ENCODE measurements around the gene CDH4. TPM values are rescaled to one million over a fixed set of nuclear protein-coding genes. Genes with fewer than 3 reads are reported as not detected.

The CDH4 gene
- total and polyA plus RNA-seq, 4 donors: 0.06 to 0.10 TPM; not detected in 2

GRCh38 chr20:61325718-61326117, 73.7 kb downstream of the CDH4 start:
- DNase-seq (no peak), ATAC-seq (ENCODE audit: low FRiP score) (no peak)
- no peaks in the 10 kb centered on the region for H3K9me3 ChIP-seq (ENCODE audit: control insufficient read depth, low read length)
- no peaks in the 10 kb centered on the region for H3K27me3 ChIP-seq (ENCODE audit: control insufficient read depth in 1 of 2, insufficient read depth in 2 of 2, low read length in 1 of 2)
- no peak overlapping the region for H3K4me3 ChIP-seq (ENCODE audit: low read length in 2 of 2)
- no peak overlapping the region for H3K27ac ChIP-seq (ENCODE audit: low read depth in 1 of 2, low read length in 2 of 2)
- 76 to 77% methylated on average over 10 of the region's 10 CpGs for WGBS, 2 donors
- no peaks in the 10 kb centered on the region for H3K36me3 ChIP-seq (ENCODE audit: control insufficient read depth in 1 of 2, insufficient read depth in 2 of 2, low read length in 1 of 2)
- H3K4me1 ChIP-seq (ENCODE audit: control insufficient read depth in 1 of 2, insufficient read depth in 2 of 2, low read length in 2 of 2): no peaks in the 10 kb centered on the region
- intact Hi-C loops (cut with DNase I): no loop called here

- intact Hi-C loops (cut with DNase I): no loop called here
- WGBS, 2 donors: 77 to 81% methylated on average over 17 of the region's 17 CpGs
- ATAC-seq (ENCODE audit: low FRiP score) (no peak), DNase-seq (peak in 1 of 2 donors; percentile 84)
- H3K27ac ChIP-seq (ENCODE audit: low read depth in 1 of 2, low read length in 2 of 2): no peak overlapping the region
- no peaks in the 10 kb centered on the region for H3K36me3 ChIP-seq (ENCODE audit: control insufficient read depth in 1 of 2, insufficient read depth in 2 of 2, low read length in 1 of 2)
- no peaks in the 10 kb centered on the region for H3K27me3 ChIP-seq (ENCODE audit: control insufficient read depth in 1 of 2, insufficient read depth in 2 of 2, low read length in 1 of 2)
- H3K9me3 ChIP-seq (ENCODE audit: control insufficient read depth, low read length): no peaks in the 10 kb centered on the region
- no peak overlapping the region for H3K4me3 ChIP-seq (ENCODE audit: low read length in 2 of 2)
- no peaks in the 10 kb centered on the region for H3K4me1 ChIP-seq (ENCODE audit: control insufficient read depth in 1 of 2, insufficient read depth in 2 of 2, low read length in 2 of 2)
Measured at GRCh38 chr20:61328911-61329558, 77.0 kb downstream of the CDH4 start.

- Histone ChIP-seq H3K4me3 (ENCODE audit: low read length in 2 of 2) (no peak overlapping the region), H3K27me3 (ENCODE audit: control insufficient read depth in 1 of 2, insufficient read depth in 2 of 2, low read length in 1 of 2) (no peaks in the 10 kb centered on the region), H3K4me1 (ENCODE audit: control insufficient read depth in 1 of 2, insufficient read depth in 2 of 2, low read length in 2 of 2) (no peaks in the 10 kb centered on the region), H3K9me3 (ENCODE audit: control insufficient read depth, low read length) (no peaks in the 10 kb centered on the region), H3K27ac (ENCODE audit: low read depth in 1 of 2, low read length in 2 of 2) (no peak overlapping the region), H3K36me3 (ENCODE audit: control insufficient read depth in 1 of 2, insufficient read depth in 2 of 2, low read length in 1 of 2) (no peaks in the 10 kb centered on the region)
- ATAC-seq (ENCODE audit: low FRiP score) (no peak), DNase-seq (no peak)
- 74 to 82% methylated on average over 14 of the region's 14 CpGs for WGBS, 2 donors
- intact Hi-C loops (cut with DNase I): no loop called here
Measured at GRCh38 chr20:61330441-61330840, 78.4 kb downstream of the CDH4 start.

- intact Hi-C loops (cut with DNase I): no loop called here
- DNase-seq: no peak
- Histone ChIP-seq H3K4me3 (ENCODE audit: low read length in 2 of 2) (no peak overlapping the region), H3K27me3 (ENCODE audit: control insufficient read depth in 1 of 2, insufficient read depth in 2 of 2, low read length in 1 of 2) (no peaks in the 10 kb centered on the region), H3K4me1 (ENCODE audit: control insufficient read depth in 1 of 2, insufficient read depth in 2 of 2, low read length in 2 of 2) (no peaks in the 10 kb centered on the region), H3K27ac (ENCODE audit: low read depth in 1 of 2, low read length in 2 of 2) (no peak overlapping the region), H3K36me3 (ENCODE audit: control insufficient read depth in 1 of 2, insufficient read depth in 2 of 2, low read length in 1 of 2) (no peaks in the 10 kb centered on the region), H3K9me3 (ENCODE audit: control insufficient read depth, low read length) (no peaks in the 10 kb centered on the region)
- WGBS, 2 donors: 76 to 77% methylated on average over 11 of the region's 11 CpGs
- peak; percentile 83 for ATAC-seq (ENCODE audit: low FRiP score)
Measured at GRCh38 chr20:61331543-61331942, 79.5 kb downstream of the CDH4 start.

GRCh38 chr20:61332016-61332975, 80.2 kb downstream of the CDH4 start:
- WGBS, 2 donors: 54 to 63% methylated on average over 22 of the region's 22 CpGs
- H3K9me3 ChIP-seq (ENCODE audit: control insufficient read depth, low read length): no peaks in the 10 kb centered on the region
- H3K27me3 ChIP-seq (ENCODE audit: control insufficient read depth in 1 of 2, insufficient read depth in 2 of 2, low read length in 1 of 2): no peaks in the 10 kb centered on the region
- H3K4me3 ChIP-seq (ENCODE audit: low read length in 2 of 2): no peak overlapping the region
- intact Hi-C loops (cut with DNase I): no loop called here
- H3K36me3 ChIP-seq (ENCODE audit: control insufficient read depth in 1 of 2, insufficient read depth in 2 of 2, low read length in 1 of 2): no peaks in the 10 kb centered on the region
- ATAC-seq (ENCODE audit: low FRiP score): no peak
- no peak overlapping the region for H3K27ac ChIP-seq (ENCODE audit: low read depth in 1 of 2, low read length in 2 of 2)
- no peak for DNase-seq
- H3K4me1 ChIP-seq (ENCODE audit: control insufficient read depth in 1 of 2, insufficient read depth in 2 of 2, low read length in 2 of 2): no peaks in the 10 kb centered on the region

GRCh38 chr20:61333484-61334108, 81.5 kb downstream of the CDH4 start:
- Histone ChIP-seq H3K27ac (ENCODE audit: low read depth in 1 of 2, low read length in 2 of 2) (no peak overlapping the region), H3K27me3 (ENCODE audit: control insufficient read depth in 1 of 2, insufficient read depth in 2 of 2, low read length in 1 of 2) (no peaks in the 10 kb centered on the region), H3K4me1 (ENCODE audit: control insufficient read depth in 1 of 2, insufficient read depth in 2 of 2, low read length in 2 of 2) (no peaks in the 10 kb centered on the region), H3K4me3 (ENCODE audit: low read length in 2 of 2) (no peak overlapping the region), H3K9me3 (ENCODE audit: control insufficient read depth, low read length) (no peaks in the 10 kb centered on the region), H3K36me3 (ENCODE audit: control insufficient read depth in 1 of 2, insufficient read depth in 2 of 2, low read length in 1 of 2) (no peaks in the 10 kb centered on the region)
- DNase-seq: no peak
- intact Hi-C loops (cut with DNase I): no loop called here
- WGBS, 2 donors: 74 to 81% methylated on average over 9 of the region's 9 CpGs
- ATAC-seq (ENCODE audit: low FRiP score): no peak

GRCh38 chr20:61340157-61340556, 88.1 kb downstream of the CDH4 start:
- Histone ChIP-seq H3K9me3 (ENCODE audit: control insufficient read depth, low read length) (no peaks in the 10 kb centered on the region), H3K4me1 (ENCODE audit: control insufficient read depth in 1 of 2, insufficient read depth in 2 of 2, low read length in 2 of 2) (no peaks in the 10 kb centered on the region), H3K27me3 (ENCODE audit: control insufficient read depth in 1 of 2, insufficient read depth in 2 of 2, low read length in 1 of 2) (peaks cover 0 to 1% of the 10 kb centered on the region in 2 donors), H3K36me3 (ENCODE audit: control insufficient read depth in 1 of 2, insufficient read depth in 2 of 2, low read length in 1 of 2) (no peaks in the 10 kb centered on the region), H3K4me3 (ENCODE audit: low read length in 2 of 2) (no peak overlapping the region), H3K27ac (ENCODE audit: low read depth in 1 of 2, low read length in 2 of 2) (no peak overlapping the region)
- 70 to 78% methylated on average over 5 of the region's 5 CpGs for WGBS, 2 donors
- DNase-seq (no peak), ATAC-seq (ENCODE audit: low FRiP score) (no peak)
- intact Hi-C loops (cut with DNase I): no loop called here

- Histone ChIP-seq H3K27ac (ENCODE audit: low read depth in 1 of 2, low read length in 2 of 2) (no peak overlapping the region), H3K4me1 (ENCODE audit: control insufficient read depth in 1 of 2, insufficient read depth in 2 of 2, low read length in 2 of 2) (no peaks in the 10 kb centered on the region), H3K4me3 (ENCODE audit: low read length in 2 of 2) (no peak overlapping the region), H3K9me3 (ENCODE audit: control insufficient read depth, low read length) (no peaks in the 10 kb centered on the region), H3K36me3 (ENCODE audit: control insufficient read depth in 1 of 2, insufficient read depth in 2 of 2, low read length in 1 of 2) (no peaks in the 10 kb centered on the region), H3K27me3 (ENCODE audit: control insufficient read depth in 1 of 2, insufficient read depth in 2 of 2, low read length in 1 of 2) (peaks cover 0 to 1% of the 10 kb centered on the region in 2 donors)
- ATAC-seq (ENCODE audit: low FRiP score) (no peak), DNase-seq (no peak)
- intact Hi-C loops (cut with DNase I): no loop called here
- WGBS, 2 donors: 76 to 84% methylated on average over 5 of the region's 5 CpGs
Measured at GRCh38 chr20:61341605-61342004, 89.5 kb downstream of the CDH4 start.
